GM23338 (cell line): ENCODE results near the gene TLE2. TPM values are rescaled to one million over a fixed set of nuclear protein-coding genes. Genes with fewer than 3 reads are reported as not detected.

Experiments used
- ATAC-seq: fragments of 200-7000 bp; cut with Tn5 transposase; 3 replicates; pipeline ENCODE4 v1.9.1; 2020
- DNase-seq: peaks from one replicate; pipeline ENCODE4 v3.0.0-alpha.2; 2015; ENCODE audit warnings: low spot score
- H2AFZ ChIP-seq: fragments of 200-600 bp; sonication (generic); 2 replicates; pipeline ENCODE4 v1.8.0; 2016; ENCODE audit warnings: antibody characterized with exemption, mild to moderate bottlenecking, moderate library complexity
- H3F3A ChIP-seq: fragments of 200-600 bp; sonication (generic); replicated peaks from 2 replicates; pipeline ENCODE4 v1.8.0; 2017; ENCODE audit warnings: antibody characterized with exemption, mixed run types, low read depth
- H3K27ac ChIP-seq: fragments of 200-600 bp; sonication (generic); 2 replicates; pipeline ENCODE4 v1.6.1; 2016; ENCODE audit warnings: low read depth
- H3K27me3 ChIP-seq: fragments of 200-600 bp; sonication (generic); 2 replicates; pipeline ENCODE4 v1.8.0; 2016; ENCODE audit warnings: mild to moderate bottlenecking, mixed run types, moderate library complexity; ENCODE audit not compliant: insufficient read depth
- H3K36me3 ChIP-seq: fragments of 200-600 bp; sonication (generic); 2 replicates; pipeline ENCODE4 v1.8.0; 2016; ENCODE audit warnings: mild to moderate bottlenecking; ENCODE audit not compliant: insufficient read depth
- H3K4me1 ChIP-seq: fragments of 200-600 bp; sonication (generic); 2 replicates; pipeline ENCODE4 v1.8.0; 2016; ENCODE audit warnings: mild to moderate bottlenecking, moderate library complexity; ENCODE audit not compliant: insufficient read depth
- H3K4me2 ChIP-seq: fragments of 200-600 bp; sonication (generic); 2 replicates; pipeline ENCODE4 v1.7.1; 2017; ENCODE audit warnings: mixed run types
- H3K4me3 ChIP-seq: fragments of 200-600 bp; sonication (generic); 2 replicates; pipeline ENCODE4 v1.6.1; 2016; ENCODE audit warnings: mixed run types
- H3K79me2 ChIP-seq: fragments of 200-600 bp; sonication (generic); replicated peaks from 2 replicates; pipeline ENCODE4 v1.8.0; 2017; ENCODE audit warnings: mild to moderate bottlenecking; ENCODE audit not compliant: insufficient read depth
- H3K9me2 ChIP-seq: fragments of 200-600 bp; sonication (generic); 2 replicates; pipeline ENCODE4 v1.8.0; 2017; ENCODE audit not compliant: insufficient read depth
- H4K20me1 ChIP-seq: fragments of 200-600 bp; sonication (generic); replicated peaks from 2 replicates; pipeline ENCODE4 v1.8.0; 2017; ENCODE audit warnings: mild to moderate bottlenecking; ENCODE audit not compliant: insufficient read depth
- H3K27ac Mint-ChIP-seq: 2 replicates; pipeline ENCODE4 v1.8.0; 2020; ENCODE audit warnings: inconsistent platforms, mild to moderate bottlenecking, moderate library complexity, mixed read lengths
- H3K27me3 Mint-ChIP-seq: 3 replicates; pipeline ENCODE4 v1.8.0; 2022; ENCODE audit warnings: low read depth, mild to moderate bottlenecking, moderate library complexity, mixed read lengths, inconsistent platforms; ENCODE audit not compliant: insufficient read depth, poor library complexity
- H3K36me3 Mint-ChIP-seq: 3 replicates; pipeline ENCODE4 v1.8.0; 2021; ENCODE audit warnings: low read depth, mild to moderate bottlenecking, inconsistent platforms, moderate library complexity, mixed read lengths
- H3K4me1 Mint-ChIP-seq: 3 replicates; pipeline ENCODE4 v1.8.0; 2020; ENCODE audit warnings: mild to moderate bottlenecking, inconsistent platforms, mixed read lengths
- H3K4me3 Mint-ChIP-seq: 3 replicates; pipeline ENCODE4 v1.8.0; 2021; ENCODE audit warnings: moderate library complexity, mild to moderate bottlenecking, inconsistent platforms, mixed read lengths
- H3K9me3 Mint-ChIP-seq: 3 replicates; pipeline ENCODE4 v1.8.0; 2020; ENCODE audit warnings: moderate library complexity, mild to moderate bottlenecking, inconsistent platforms, mixed read lengths
- CREB1 ChIP-seq: fragments of 250-450 bp; sonication (Bioruptor Pico); IDR thresholded peaks from 2 replicates; pipeline ENCODE4 v1.5.0; 2020; ENCODE audit warnings: low read depth, mild to moderate bottlenecking, moderate library complexity
- EZH2 ChIP-seq: fragments of 200-600 bp; sonication (generic); IDR thresholded peaks from one replicate; pipeline ENCODE4 v1.8.0; 2017; ENCODE audit warnings: antibody characterized with exemption, mild to moderate bottlenecking, low read depth; ENCODE audit not compliant: unreplicated experiment
- EZH2phosphoT487 ChIP-seq: fragments of 200-600 bp; sonication (generic); IDR thresholded peaks from one replicate; pipeline ENCODE4 v1.8.1; 2018; ENCODE audit warnings: antibody characterized with exemption; ENCODE audit not compliant: unreplicated experiment
- JUNB ChIP-seq: IDR thresholded peaks from one replicate; pipeline ENCODE4 v1.6.1; 2016; ENCODE audit warnings: antibody characterized with exemption; ENCODE audit not compliant: unreplicated experiment
- NANOG ChIP-seq: IDR thresholded peaks from 2 replicates; pipeline ENCODE4 v1.6.1; 2016; ENCODE audit warnings: antibody characterized with exemption, borderline replicate concordance
- POLR2AphosphoS5 ChIP-seq: IDR thresholded peaks from 2 replicates; pipeline ENCODE4 v1.6.1; 2016; ENCODE audit warnings: antibody characterized with exemption, low read depth
- REST ChIP-seq: IDR thresholded peaks from one replicate; pipeline ENCODE4 v1.6.1; 2018; ENCODE audit warnings: antibody characterized with exemption; ENCODE audit not compliant: unreplicated experiment
- STAT1 ChIP-seq: IDR thresholded peaks from one replicate; pipeline ENCODE4 v1.6.1; 2016; ENCODE audit warnings: antibody characterized with exemption; ENCODE audit not compliant: unreplicated experiment
- ZNF114 ChIP-seq: fragments of 250-450 bp; sonication (Bioruptor Pico); IDR thresholded peaks from 2 replicates; pipeline ENCODE4 v1.5.0; 2020; ENCODE audit warnings: mild to moderate bottlenecking, moderate library complexity
- ZNF331 ChIP-seq: fragments of 250-450 bp; sonication (Bioruptor Pico); IDR thresholded peaks from 2 replicates; pipeline ENCODE4 v1.5.0; 2020; ENCODE audit warnings: low read depth, mild to moderate bottlenecking, moderate library complexity
- polyA plus RNA-seq: library from polyadenylated mRNA; unstranded; fragments of >200 nt; fragmentation: Nextera tagmentation; extraction: Ambion mirVana; gene quantifications from 2 replicates; pipeline ENCODE4 v1.2.1, GENCODE V29; 2016
- total RNA-seq: library from RNA; depleted of rRNA; stranded (reverse); fragments of >200 nt; shearing (Covaris generic); gene quantifications from 2 replicates; pipeline ENCODE4 v1.2.3, GENCODE V29; 2014
- TF ChIP-seq, protein P1 (sequence below): IDR thresholded peaks from 2 replicates; pipeline ENCODE4 v1.6.1; 2016; ENCODE audit warnings: antibody characterized with exemption
- TF ChIP-seq, protein P2 (sequence below): fragments of 250-450 bp; sonication (Bioruptor Pico); IDR thresholded peaks from 2 replicates; pipeline ENCODE4 v1.5.0; 2020; ENCODE audit warnings: mild to moderate bottlenecking, moderate library complexity
- TF ChIP-seq, protein P3 (sequence below), 2 experiments: fragments of 200-600 bp in 1 of 2; sonication (generic) in 1 of 2; conservative IDR thresholded peaks; 2 replicates each; pipeline versions ENCODE4 v1.5.1 to v1.6.1; 2016 to 2017; ENCODE audit warnings: antibody characterized with exemption in 2 of 2, low read depth in 2 of 2, mild to moderate bottlenecking in 2 of 2, moderate library complexity in 1 of 2

The TLE2 gene
- total and polyA plus RNA-seq, 2 experiments from 2014 or later: 5.2 to 22.8 TPM

GRCh38 chr19:3014135-3014534 is 14.9 kb downstream of the TLE2 start:
- H3K27ac ChIP-seq: no peak overlapping the region
- TF ChIP-seq EZH2phosphoT487 (no peak), CREB1 (CRISPR knock-in tag) (no peak), REST (no peak), JUNB (no peak), ZNF331 (no peak), POLR2AphosphoS5 (no peak), STAT1 (no peak), NANOG (no peak), EZH2 (no peak), ZNF114 (CRISPR knock-in tag) (no peak)
- TF ChIP-seq, protein P1, sequence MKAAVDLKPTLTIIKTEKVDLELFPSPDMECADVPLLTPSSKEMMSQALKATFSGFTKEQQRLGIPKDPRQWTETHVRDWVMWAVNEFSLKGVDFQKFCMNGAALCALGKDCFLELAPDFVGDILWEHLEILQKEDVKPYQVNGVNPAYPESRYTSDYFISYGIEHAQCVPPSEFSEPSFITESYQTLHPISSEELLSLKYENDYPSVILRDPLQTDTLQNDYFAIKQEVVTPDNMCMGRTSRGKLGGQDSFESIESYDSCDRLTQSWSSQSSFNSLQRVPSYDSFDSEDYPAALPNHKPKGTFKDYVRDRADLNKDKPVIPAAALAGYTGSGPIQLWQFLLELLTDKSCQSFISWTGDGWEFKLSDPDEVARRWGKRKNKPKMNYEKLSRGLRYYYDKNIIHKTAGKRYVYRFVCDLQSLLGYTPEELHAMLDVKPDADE: no peak
- TF ChIP-seq, protein P2, sequence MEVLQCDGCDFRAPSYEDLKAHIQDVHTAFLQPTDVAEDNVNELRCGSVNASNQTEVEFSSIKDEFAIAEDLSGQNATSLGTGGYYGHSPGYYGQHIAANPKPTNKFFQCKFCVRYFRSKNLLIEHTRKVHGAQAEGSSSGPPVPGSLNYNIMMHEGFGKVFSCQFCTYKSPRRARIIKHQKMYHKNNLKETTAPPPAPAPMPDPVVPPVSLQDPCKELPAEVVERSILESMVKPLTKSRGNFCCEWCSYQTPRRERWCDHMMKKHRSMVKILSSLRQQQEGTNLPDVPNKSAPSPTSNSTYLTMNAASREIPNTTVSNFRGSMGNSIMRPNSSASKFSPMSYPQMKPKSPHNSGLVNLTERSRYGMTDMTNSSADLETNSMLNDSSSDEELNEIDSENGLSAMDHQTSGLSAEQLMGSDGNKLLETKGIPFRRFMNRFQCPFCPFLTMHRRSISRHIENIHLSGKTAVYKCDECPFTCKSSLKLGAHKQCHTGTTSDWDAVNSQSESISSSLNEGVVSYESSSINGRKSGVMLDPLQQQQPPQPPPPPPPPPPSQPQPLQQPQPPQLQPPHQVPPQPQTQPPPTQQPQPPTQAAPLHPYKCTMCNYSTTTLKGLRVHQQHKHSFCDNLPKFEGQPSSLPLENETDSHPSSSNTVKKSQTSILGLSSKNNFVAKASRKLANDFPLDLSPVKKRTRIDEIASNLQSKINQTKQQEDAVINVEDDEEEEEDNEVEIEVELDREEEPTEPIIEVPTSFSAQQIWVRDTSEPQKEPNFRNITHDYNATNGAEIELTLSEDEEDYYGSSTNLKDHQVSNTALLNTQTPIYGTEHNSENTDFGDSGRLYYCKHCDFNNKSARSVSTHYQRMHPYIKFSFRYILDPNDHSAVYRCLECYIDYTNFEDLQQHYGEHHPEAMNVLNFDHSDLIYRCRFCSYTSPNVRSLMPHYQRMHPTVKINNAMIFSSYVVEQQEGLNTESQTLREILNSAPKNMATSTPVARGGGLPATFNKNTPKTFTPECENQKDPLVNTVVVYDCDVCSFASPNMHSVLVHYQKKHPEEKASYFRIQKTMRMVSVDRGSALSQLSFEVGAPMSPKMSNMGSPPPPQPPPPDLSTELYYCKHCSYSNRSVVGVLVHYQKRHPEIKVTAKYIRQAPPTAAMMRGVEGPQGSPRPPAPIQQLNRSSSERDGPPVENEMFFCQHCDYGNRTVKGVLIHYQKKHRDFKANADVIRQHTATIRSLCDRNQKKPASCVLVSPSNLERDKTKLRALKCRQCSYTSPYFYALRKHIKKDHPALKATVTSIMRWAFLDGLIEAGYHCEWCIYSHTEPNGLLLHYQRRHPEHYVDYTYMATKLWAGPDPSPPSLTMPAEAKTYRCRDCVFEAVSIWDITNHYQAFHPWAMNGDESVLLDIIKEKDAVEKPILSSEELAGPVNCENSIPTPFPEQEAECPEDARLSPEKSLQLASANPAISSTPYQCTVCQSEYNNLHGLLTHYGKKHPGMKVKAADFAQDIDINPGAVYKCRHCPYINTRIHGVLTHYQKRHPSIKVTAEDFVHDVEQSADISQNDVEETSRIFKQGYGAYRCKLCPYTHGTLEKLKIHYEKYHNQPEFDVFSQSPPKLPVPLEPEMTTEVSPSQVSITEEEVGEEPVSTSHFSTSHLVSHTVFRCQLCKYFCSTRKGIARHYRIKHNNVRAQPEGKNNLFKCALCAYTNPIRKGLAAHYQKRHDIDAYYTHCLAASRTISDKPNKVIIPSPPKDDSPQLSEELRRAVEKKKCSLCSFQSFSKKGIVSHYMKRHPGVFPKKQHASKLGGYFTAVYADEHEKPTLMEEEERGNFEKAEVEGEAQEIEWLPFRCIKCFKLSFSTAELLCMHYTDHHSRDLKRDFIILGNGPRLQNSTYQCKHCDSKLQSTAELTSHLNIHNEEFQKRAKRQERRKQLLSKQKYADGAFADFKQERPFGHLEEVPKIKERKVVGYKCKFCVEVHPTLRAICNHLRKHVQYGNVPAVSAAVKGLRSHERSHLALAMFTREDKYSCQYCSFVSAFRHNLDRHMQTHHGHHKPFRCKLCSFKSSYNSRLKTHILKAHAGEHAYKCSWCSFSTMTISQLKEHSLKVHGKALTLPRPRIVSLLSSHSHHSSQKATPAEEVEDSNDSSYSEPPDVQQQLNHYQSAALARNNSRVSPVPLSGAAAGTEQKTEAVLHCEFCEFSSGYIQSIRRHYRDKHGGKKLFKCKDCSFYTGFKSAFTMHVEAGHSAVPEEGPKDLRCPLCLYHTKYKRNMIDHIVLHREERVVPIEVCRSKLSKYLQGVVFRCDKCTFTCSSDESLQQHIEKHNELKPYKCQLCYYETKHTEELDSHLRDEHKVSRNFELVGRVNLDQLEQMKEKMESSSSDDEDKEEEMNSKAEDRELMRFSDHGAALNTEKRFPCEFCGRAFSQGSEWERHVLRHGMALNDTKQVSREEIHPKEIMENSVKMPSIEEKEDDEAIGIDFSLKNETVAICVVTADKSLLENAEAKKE (CRISPR knock-in tag): no peak
- TF ChIP-seq, protein P3, sequence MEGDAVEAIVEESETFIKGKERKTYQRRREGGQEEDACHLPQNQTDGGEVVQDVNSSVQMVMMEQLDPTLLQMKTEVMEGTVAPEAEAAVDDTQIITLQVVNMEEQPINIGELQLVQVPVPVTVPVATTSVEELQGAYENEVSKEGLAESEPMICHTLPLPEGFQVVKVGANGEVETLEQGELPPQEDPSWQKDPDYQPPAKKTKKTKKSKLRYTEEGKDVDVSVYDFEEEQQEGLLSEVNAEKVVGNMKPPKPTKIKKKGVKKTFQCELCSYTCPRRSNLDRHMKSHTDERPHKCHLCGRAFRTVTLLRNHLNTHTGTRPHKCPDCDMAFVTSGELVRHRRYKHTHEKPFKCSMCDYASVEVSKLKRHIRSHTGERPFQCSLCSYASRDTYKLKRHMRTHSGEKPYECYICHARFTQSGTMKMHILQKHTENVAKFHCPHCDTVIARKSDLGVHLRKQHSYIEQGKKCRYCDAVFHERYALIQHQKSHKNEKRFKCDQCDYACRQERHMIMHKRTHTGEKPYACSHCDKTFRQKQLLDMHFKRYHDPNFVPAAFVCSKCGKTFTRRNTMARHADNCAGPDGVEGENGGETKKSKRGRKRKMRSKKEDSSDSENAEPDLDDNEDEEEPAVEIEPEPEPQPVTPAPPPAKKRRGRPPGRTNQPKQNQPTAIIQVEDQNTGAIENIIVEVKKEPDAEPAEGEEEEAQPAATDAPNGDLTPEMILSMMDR (conservative IDR thresholded peaks at IDR 0.05; ENCODE audit: low read depth in 2 of 2): no peak
- no peak overlapping the region for H3K4me3 Mint-ChIP-seq

More at GRCh38 chr19:3014135-3014534, 14.9 kb downstream of the TLE2 start:
- no peaks in the 10 kb centered on the region for H3K79me2 ChIP-seq
- H3K4me1 ChIP-seq: no peaks in the 10 kb centered on the region
- H3K27me3 ChIP-seq: no peaks in the 10 kb centered on the region
- Mint-ChIP-seq H3K9me3 (no peaks in the 10 kb centered on the region), H3K36me3 (no peaks in the 10 kb centered on the region; the same call in 2 of the 3 replicates), H3K27me3 (peaks cover 19% of the 10 kb centered on the region), H3K27ac (no peak overlapping the region), H3K4me1 (peaks cover 4% of the 10 kb centered on the region; the same call in 2 of the 3 replicates)
- ATAC-seq: no peak
- no peaks in the 10 kb centered on the region for H3K9me2 ChIP-seq
- no peaks in the 10 kb centered on the region for H4K20me1 ChIP-seq
- DNase-seq: no peak
- H3K4me2 ChIP-seq: no peak overlapping the region
- H2AFZ ChIP-seq: no peak overlapping the region
- no peaks in the 10 kb centered on the region for H3K36me3 ChIP-seq
- H3F3A ChIP-seq: no peaks in the 10 kb centered on the region
- H3K4me3 ChIP-seq: no peak overlapping the region
